HepG2 (cell line): ENCODE measurements around the gene NGFR. TPM values are rescaled to one million over a fixed set of nuclear protein-coding genes. Genes with fewer than 3 reads are reported as not detected.

Source experiments
- ATF3 ChIP-seq: sonication (generic); formaldehyde crosslinking; IDR thresholded peaks from 2 replicates; pipeline ENCODE4 v1.4.0; 2020; ENCODE audit warnings: missing genetic modification reagents
- DNMT3B ChIP-seq: conservative IDR thresholded peaks from 2 replicates; pipeline ENCODE4 v1.6.1; 2016; ENCODE audit warnings: missing biosample characterization, control low read depth
- HOXA3 ChIP-seq: sonication (generic); formaldehyde crosslinking; IDR thresholded peaks from 2 replicates; pipeline ENCODE4 v1.5.0; 2020; ENCODE audit warnings: missing genetic modification reagents
- MIER2 ChIP-seq: IDR thresholded peaks from 2 replicates; pipeline ENCODE4 v1.6.1; 2016; ENCODE audit warnings: missing biosample characterization, missing genetic modification reagents
- NRL ChIP-seq: sonication (generic); formaldehyde crosslinking; IDR thresholded peaks from 2 replicates; pipeline ENCODE4 v1.5.0; 2020; ENCODE audit warnings: missing genetic modification reagents, mild to moderate bottlenecking, moderate library complexity, borderline replicate concordance
- PRMT3 ChIP-seq: sonication (generic); formaldehyde crosslinking; IDR thresholded peaks from 2 replicates; pipeline ENCODE4 v1.8.1; 2022; ENCODE audit warnings: low read depth, mild to moderate bottlenecking, moderate library complexity, missing genetic modification reagents, borderline replicate concordance
- SP5 ChIP-seq: IDR thresholded peaks from 2 replicates; pipeline ENCODE4 v1.6.1; 2016; ENCODE audit warnings: low read depth, borderline replicate concordance
- TBX2 ChIP-seq: sonication (generic); formaldehyde crosslinking; IDR thresholded peaks from 2 replicates; pipeline ENCODE4 v1.5.0; 2020; ENCODE audit warnings: missing genetic modification reagents, mild to moderate bottlenecking, borderline replicate concordance
- TIGD3 ChIP-seq: sonication (generic); formaldehyde crosslinking; IDR thresholded peaks from 2 replicates; pipeline ENCODE4 v1.5.1; 2020; ENCODE audit warnings: mild to moderate bottlenecking, missing genetic modification reagents, borderline replicate concordance
- XRCC5 ChIP-seq: fragments of 200-400 bp; formaldehyde crosslinking; optimal IDR thresholded peaks from 2 replicates; pipeline ENCODE3; 2017; ENCODE audit warnings: mild to moderate bottlenecking, low read length
- ZBTB7B ChIP-seq: sonication (generic); formaldehyde crosslinking; IDR thresholded peaks from 2 replicates; pipeline ENCODE4 v1.4.0; 2020; ENCODE audit warnings: missing genetic modification reagents
- ZFP36 ChIP-seq: fragments of 150-350 bp; IDR thresholded peaks from 2 replicates; pipeline ENCODE4 v1.6.1; 2018; ENCODE audit warnings: borderline replicate concordance, low read length, low read depth; ENCODE audit not compliant: partially characterized antibody
- ZMYM3 ChIP-seq: sonication (generic); formaldehyde crosslinking; IDR thresholded peaks from 2 replicates; pipeline ENCODE4 v1.5.1; 2020; ENCODE audit warnings: mild to moderate bottlenecking, missing genetic modification reagents
- ZNF121 ChIP-seq: sonication (generic); formaldehyde crosslinking; IDR thresholded peaks from 2 replicates; pipeline ENCODE4 v1.5.0; 2020; ENCODE audit warnings: mild to moderate bottlenecking, missing genetic modification reagents
- ZNF205 ChIP-seq: IDR thresholded peaks from 2 replicates; pipeline ENCODE4 v1.6.1; 2018; ENCODE audit warnings: missing biosample characterization, missing genetic modification reagents
- ZNF230 ChIP-seq: sonication (generic); formaldehyde crosslinking; IDR thresholded peaks from 2 replicates; pipeline ENCODE4 v1.4.0; 2020; ENCODE audit warnings: mild to moderate bottlenecking, missing genetic modification reagents
- ZNF337 ChIP-seq: sonication (generic); formaldehyde crosslinking; IDR thresholded peaks from 2 replicates; pipeline ENCODE4 v1.5.1; 2020; ENCODE audit warnings: missing genetic modification reagents, low read depth, mild to moderate bottlenecking, borderline replicate concordance
- ZNF382 ChIP-seq: sonication (generic); formaldehyde crosslinking; IDR thresholded peaks from 2 replicates; pipeline ENCODE4 v1.5.0; 2020; ENCODE audit warnings: missing genetic modification reagents, mild to moderate bottlenecking, borderline replicate concordance
- polyA plus RNA-seq, 8 experiments: library from polyadenylated mRNA; depleted of rRNA in 3 of 8; stranded (reverse) in 7 of 8; unstranded in 1 of 8; fragments of >200 nt; fragmentation: Illumina TruSeq in 4 of 8; extraction: Trizol in 4 of 8; gene quantifications; 2 replicates each; pipeline versions ENCODE4 v1.2.1 to v1.2.3, GENCODE V29; 2011 to 2016; ENCODE audit warnings: low read depth in 4 of 8, missing spikeins in 1 of 8, mixed read lengths in 1 of 8; ENCODE audit not compliant: insufficient read depth in 1 of 8
- total RNA-seq, 5 experiments: library from RNA; depleted of rRNA; stranded (reverse); fragments of >200 nt; fragmentation: Illumina TruSeq; extraction: Trizol; gene quantifications; 2 replicates each; pipeline ENCODE4 v1.2.3, GENCODE V29; 2016; ENCODE audit warnings: low read depth in 1 of 5
- TF ChIP-seq, protein P1 (sequence below): sonication (generic); formaldehyde crosslinking; IDR thresholded peaks from 2 replicates; pipeline ENCODE4 v1.5.0; 2020; ENCODE audit warnings: missing genetic modification reagents
- TF ChIP-seq, protein P2 (sequence below): sonication (generic); formaldehyde crosslinking; IDR thresholded peaks from 2 replicates; pipeline ENCODE4 v1.5.1; 2020; ENCODE audit warnings: mild to moderate bottlenecking, missing genetic modification reagents, moderate library complexity
- TF ChIP-seq, protein P3 (sequence below), 2 experiments: sonication (generic) in 1 of 2; formaldehyde crosslinking in 1 of 2; IDR thresholded peaks; 2 replicates each; pipeline versions ENCODE4 v1.5.1 to v1.6.1; 2011 to 2020; ENCODE audit warnings: borderline replicate concordance in 1 of 2, low read depth in 1 of 2, low read length in 1 of 2, mild to moderate bottlenecking in 1 of 2, missing genetic modification reagents in 1 of 2, moderate library complexity in 1 of 2

The NGFR gene
- total and polyA plus RNA-seq, 2 of the 13 experiments (the other 11 are each of a cell fraction or from before 2014, with no cell fraction given) = 1.1 to 1.8 TPM

GRCh38 chr17:49454050-49454449, 41.0 kb upstream of the NGFR start (continued):
- TF ChIP-seq ZNF230 (CRISPR knock-in tag) = 0 out of 2 replicates have a peak, but pooled peaks have one; percentile 56
- no peak for TF ChIP-seq NRL
- TF ChIP-seq, protein P1, sequence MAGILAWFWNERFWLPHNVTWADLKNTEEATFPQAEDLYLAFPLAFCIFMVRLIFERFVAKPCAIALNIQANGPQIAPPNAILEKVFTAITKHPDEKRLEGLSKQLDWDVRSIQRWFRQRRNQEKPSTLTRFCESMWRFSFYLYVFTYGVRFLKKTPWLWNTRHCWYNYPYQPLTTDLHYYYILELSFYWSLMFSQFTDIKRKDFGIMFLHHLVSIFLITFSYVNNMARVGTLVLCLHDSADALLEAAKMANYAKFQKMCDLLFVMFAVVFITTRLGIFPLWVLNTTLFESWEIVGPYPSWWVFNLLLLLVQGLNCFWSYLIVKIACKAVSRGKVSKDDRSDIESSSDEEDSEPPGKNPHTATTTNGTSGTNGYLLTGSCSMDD (CRISPR knock-in tag) = no peak
- TF ChIP-seq ZMYM3 (CRISPR knock-in tag) = peak; percentile 80
- TF ChIP-seq DNMT3B (CRISPR knock-in tag) = no peak
- TF ChIP-seq ZFP36 = peak; percentile 18
- 0 out of 2 replicates have a peak, but pooled peaks have one; percentile 12 for TF ChIP-seq MIER2 (CRISPR knock-in tag)
- peak; percentile 90 for TF ChIP-seq ZNF121 (CRISPR knock-in tag)
- TF ChIP-seq, protein P2, sequence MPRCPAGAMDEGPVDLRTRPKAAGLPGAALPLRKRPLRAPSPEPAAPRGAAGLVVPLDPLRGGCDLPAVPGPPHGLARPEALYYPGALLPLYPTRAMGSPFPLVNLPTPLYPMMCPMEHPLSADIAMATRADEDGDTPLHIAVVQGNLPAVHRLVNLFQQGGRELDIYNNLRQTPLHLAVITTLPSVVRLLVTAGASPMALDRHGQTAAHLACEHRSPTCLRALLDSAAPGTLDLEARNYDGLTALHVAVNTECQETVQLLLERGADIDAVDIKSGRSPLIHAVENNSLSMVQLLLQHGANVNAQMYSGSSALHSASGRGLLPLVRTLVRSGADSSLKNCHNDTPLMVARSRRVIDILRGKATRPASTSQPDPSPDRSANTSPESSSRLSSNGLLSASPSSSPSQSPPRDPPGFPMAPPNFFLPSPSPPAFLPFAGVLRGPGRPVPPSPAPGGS (CRISPR knock-in tag) = no peak
- TF ChIP-seq ZBTB7B (CRISPR knock-in tag) = peak; percentile 64
- TF ChIP-seq ZNF205 (CRISPR knock-in tag) = peak; percentile 46; the same call in 1 of the 2 replicates
- TF ChIP-seq ZNF337 (CRISPR knock-in tag) = no peak
- TF ChIP-seq HOXA3 (CRISPR knock-in tag) = peak; percentile 37; the same call in 1 of the 2 replicates
- TF ChIP-seq, protein P3, sequence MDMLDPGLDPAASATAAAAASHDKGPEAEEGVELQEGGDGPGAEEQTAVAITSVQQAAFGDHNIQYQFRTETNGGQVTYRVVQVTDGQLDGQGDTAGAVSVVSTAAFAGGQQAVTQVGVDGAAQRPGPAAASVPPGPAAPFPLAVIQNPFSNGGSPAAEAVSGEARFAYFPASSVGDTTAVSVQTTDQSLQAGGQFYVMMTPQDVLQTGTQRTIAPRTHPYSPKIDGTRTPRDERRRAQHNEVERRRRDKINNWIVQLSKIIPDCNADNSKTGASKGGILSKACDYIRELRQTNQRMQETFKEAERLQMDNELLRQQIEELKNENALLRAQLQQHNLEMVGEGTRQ (IDR thresholded peaks at IDR 0.05; ENCODE audit: low read depth, low read length) = no peak
- TF ChIP-seq, protein P3 (CRISPR knock-in tag; IDR thresholded peaks at IDR 0.05; ENCODE audit: borderline replicate concordance) = no peak
- no peak for TF ChIP-seq TIGD3 (CRISPR knock-in tag)
- 0 out of 2 replicates have a peak, but pooled peaks have one; percentile 22 for TF ChIP-seq TBX2 (CRISPR knock-in tag)
- TF ChIP-seq ATF3 (CRISPR knock-in tag) = peak; percentile 94
- peak; percentile 86 for TF ChIP-seq XRCC5
- TF ChIP-seq PRMT3 (CRISPR knock-in tag) = no peak
- no peak for TF ChIP-seq ZNF382 (CRISPR knock-in tag)
- TF ChIP-seq SP5 = peak; percentile 53; the same call in 1 of the 2 replicates
